Neural progenitor cell (in vitro differentiated cells): ENCODE results near the gene IFI27L1.

Experiments
- EZH2 ChIP-seq: fragments of 200-600 bp; sonication (generic); IDR thresholded peaks from 2 replicates; pipeline ENCODE4 v1.6.1; 2017; ENCODE audit warnings: antibody characterized with exemption, mild to moderate bottlenecking, moderate library complexity
- TF ChIP-seq, protein P1 (sequence below): fragments of 200-600 bp; sonication (generic); IDR thresholded peaks from 2 replicates; pipeline ENCODE4 v1.5.1; 2017; ENCODE audit warnings: antibody characterized with exemption, mild to moderate bottlenecking

DNA sequence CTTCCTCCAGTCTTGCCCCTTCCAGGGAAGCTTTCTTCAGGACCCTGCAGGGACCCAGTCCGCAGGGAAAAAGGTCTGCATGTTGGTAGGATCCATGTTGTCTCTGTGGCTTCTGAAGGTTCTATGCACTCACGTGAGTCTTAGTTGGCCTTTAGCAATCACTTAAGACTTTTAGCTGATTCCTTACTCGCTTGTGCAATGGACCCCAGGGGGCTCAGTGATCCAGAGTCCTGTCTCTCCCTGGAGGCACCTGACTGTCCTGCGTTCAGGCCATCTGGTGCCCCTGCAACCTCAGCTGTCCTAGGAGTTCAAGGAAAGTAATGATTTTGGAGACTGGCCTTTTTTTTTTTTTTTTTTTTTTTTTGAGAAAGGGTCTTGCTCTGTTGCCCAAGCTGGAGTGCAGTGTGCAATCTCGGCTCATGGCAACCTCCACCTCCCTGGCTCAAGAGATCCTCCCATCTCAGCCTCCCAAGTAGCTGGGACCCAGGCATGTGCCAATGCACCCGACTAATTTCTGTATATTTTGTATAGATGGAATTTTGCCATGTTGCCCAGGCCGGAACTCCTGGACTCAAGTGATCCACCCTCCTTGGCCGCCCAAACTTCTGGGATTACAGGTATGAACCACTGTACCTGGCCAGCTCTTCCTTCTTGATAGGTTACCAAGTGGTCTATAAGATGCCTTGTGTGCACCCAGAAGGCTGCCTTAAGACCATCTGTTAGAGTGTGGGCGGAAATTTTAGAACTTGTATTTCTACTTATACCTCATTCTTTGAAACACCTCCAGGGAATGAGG is 43.7 kb downstream of the IFI27L1 start:
- TF ChIP-seq, protein P1, sequence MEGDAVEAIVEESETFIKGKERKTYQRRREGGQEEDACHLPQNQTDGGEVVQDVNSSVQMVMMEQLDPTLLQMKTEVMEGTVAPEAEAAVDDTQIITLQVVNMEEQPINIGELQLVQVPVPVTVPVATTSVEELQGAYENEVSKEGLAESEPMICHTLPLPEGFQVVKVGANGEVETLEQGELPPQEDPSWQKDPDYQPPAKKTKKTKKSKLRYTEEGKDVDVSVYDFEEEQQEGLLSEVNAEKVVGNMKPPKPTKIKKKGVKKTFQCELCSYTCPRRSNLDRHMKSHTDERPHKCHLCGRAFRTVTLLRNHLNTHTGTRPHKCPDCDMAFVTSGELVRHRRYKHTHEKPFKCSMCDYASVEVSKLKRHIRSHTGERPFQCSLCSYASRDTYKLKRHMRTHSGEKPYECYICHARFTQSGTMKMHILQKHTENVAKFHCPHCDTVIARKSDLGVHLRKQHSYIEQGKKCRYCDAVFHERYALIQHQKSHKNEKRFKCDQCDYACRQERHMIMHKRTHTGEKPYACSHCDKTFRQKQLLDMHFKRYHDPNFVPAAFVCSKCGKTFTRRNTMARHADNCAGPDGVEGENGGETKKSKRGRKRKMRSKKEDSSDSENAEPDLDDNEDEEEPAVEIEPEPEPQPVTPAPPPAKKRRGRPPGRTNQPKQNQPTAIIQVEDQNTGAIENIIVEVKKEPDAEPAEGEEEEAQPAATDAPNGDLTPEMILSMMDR: no peak
- TF ChIP-seq EZH2: no peak
